HepG2 (cell line): Measurements from ENCODE around the gene FAF1. TPM values are rescaled to one million over a fixed set of nuclear protein-coding genes. Genes with fewer than 3 reads are reported as not detected.
A peak's percentile ranks its signal among the peaks of the same experiment; 100 is the strongest.

Experiments
- ATAC-seq: fragments of 200-7000 bp; cut with Tn5 transposase; 3 replicates; pipeline ENCODE4 v1.9.1; 2020; ENCODE audit warnings: mild to moderate bottlenecking, moderate library complexity
- BruUV-seq: library from RNA; stranded (reverse); fragments of 400-500 nt; replicated peaks from 2 replicates; lab custom pipeline; 2021; lab: Mats Ljungman, UMichigan
- CTCF ChIA-PET: fragments of 300-600 bp; formaldehyde crosslinking; extraction: SDS; loops from one replicate; lab custom pipeline; 2021; ENCODE audit warnings: low total read pairs, inconsistent platforms, low intra/inter-chr PET ratio; lab: Yijun Ruan, JAX
- POLR2A ChIA-PET: fragments of 350-600 bp; sonication (Branson Sonifier 250); formaldehyde crosslinking; loops from one replicate; lab custom pipeline; 2020; ENCODE audit warnings: antibody characterized with exemption, inconsistent platforms; lab: Yijun Ruan, JAX
- DNase-seq: peaks from one replicate; pipeline ENCODE4 v3.0.0-alpha.2; 2015; ENCODE audit warnings: low spot score
- FAIRE-seq: peaks from 3 replicates; lab custom pipeline; 2011; peaks lifted over from hg19 to GRCh38; lab: Jason Lieb, UNC
- H2AFZ ChIP-seq: one replicate; pipeline ENCODE4 v1.6.1; 2011; ENCODE audit warnings: low read length, inconsistent platforms
- H3K27ac ChIP-seq: fragments of 300-600 bp; 3 replicates; pipeline ENCODE4 v1.8.0; 2011; ENCODE audit warnings: mixed run types, mild to moderate bottlenecking, mixed read lengths, low read length, inconsistent platforms; ENCODE audit not compliant: insufficient read depth; ENCODE audit errors: extremely low read length
- H3K27me3 ChIP-seq, 2 experiments: fragments of 200-600 bp in 1 of 2; 2 replicates in 1 of 2; 3 replicates in 1 of 2; pipeline versions ENCODE4 v1.6.0 to v1.8.0; 2011; ENCODE audit warnings: low read length in 2 of 2, mild to moderate bottlenecking in 2 of 2, moderate library complexity in 2 of 2, inconsistent platforms in 1 of 2; ENCODE audit not compliant: insufficient read depth in 2 of 2, control insufficient read depth in 1 of 2
- H3K36me3 ChIP-seq, 2 experiments: fragments of 200-600 bp in 1 of 2; replicated peaks in 1 of 2; 2 replicates in 1 of 2; 3 replicates in 1 of 2; pipeline versions ENCODE4 v1.5.1 to v1.8.0; 2011; ENCODE audit warnings: low read length in 2 of 2, inconsistent platforms in 1 of 2; ENCODE audit not compliant: insufficient read depth in 2 of 2, control insufficient read depth in 1 of 2
- H3K4me1 ChIP-seq: 2 replicates; pipeline ENCODE4 v1.5.1; 2012; ENCODE audit warnings: low read length, inconsistent platforms; ENCODE audit not compliant: insufficient read depth
- H3K4me2 ChIP-seq: 2 replicates; pipeline ENCODE4 v1.6.0; 2011; ENCODE audit warnings: low read depth, low read length, inconsistent platforms
- H3K4me3 ChIP-seq, 3 experiments: fragments of 200-600 bp in 1 of 3; sonication (generic), shearing (Covaris generic) in 1 of 3; replicated peaks in 1 of 3; 2 replicates each; pipeline ENCODE4 v1.5.1; 2011 to 2016; ENCODE audit warnings: low read length in 3 of 3, inconsistent platforms in 2 of 3, low read depth in 2 of 3, mild to moderate bottlenecking in 2 of 3, control low read depth in 1 of 3, mixed read lengths in 1 of 3; ENCODE audit not compliant: insufficient read depth in 1 of 3
- H3K79me2 ChIP-seq: one replicate; pipeline ENCODE4 v1.6.1; 2011; ENCODE audit warnings: low read length, inconsistent platforms; ENCODE audit not compliant: insufficient read depth
- H3K9ac ChIP-seq: 2 replicates; pipeline ENCODE4 v1.6.0; 2011; ENCODE audit warnings: mild to moderate bottlenecking, low read depth, low read length, inconsistent platforms; ENCODE audit not compliant: insufficient read depth
- H3K9me3 ChIP-seq: 2 replicates; pipeline ENCODE4 v1.5.1; 2012; ENCODE audit warnings: mild to moderate bottlenecking, low read length
- H4K20me1 ChIP-seq: 2 replicates; pipeline ENCODE4 v1.6.0; 2011; ENCODE audit warnings: inconsistent platforms, mild to moderate bottlenecking, low read length, moderate library complexity; ENCODE audit not compliant: insufficient read depth
- AGO2 ChIP-seq: fragments of 200-400 bp; formaldehyde crosslinking; optimal IDR thresholded peaks from 2 replicates; pipeline ENCODE3; 2017; ENCODE audit warnings: mild to moderate bottlenecking, low read depth, low read length, moderate library complexity
- GPN1 ChIP-seq: sonication (generic); formaldehyde crosslinking; IDR thresholded peaks from 2 replicates; pipeline ENCODE4 v1.5.1; 2020; ENCODE audit warnings: missing genetic modification reagents, borderline replicate concordance
- HMG20A ChIP-seq: IDR thresholded peaks from 2 replicates; pipeline ENCODE4 v1.6.1; 2016; ENCODE audit warnings: borderline replicate concordance
- ONECUT2 ChIP-seq: sonication (generic); formaldehyde crosslinking; IDR thresholded peaks from 2 replicates; pipeline ENCODE4 v1.4.0; 2020; ENCODE audit warnings: missing genetic modification reagents
- POLR2A ChIP-seq, 2 experiments: IDR thresholded peaks; 2 replicates each; pipeline ENCODE4 v1.6.1; 2011; ENCODE audit warnings: low read depth in 2 of 2, low read length in 2 of 2, mild to moderate bottlenecking in 1 of 2, moderate library complexity in 1 of 2; ENCODE audit not compliant: insufficient read depth in 1 of 2
- SP5 ChIP-seq: IDR thresholded peaks from 2 replicates; pipeline ENCODE4 v1.6.1; 2016; ENCODE audit warnings: low read depth, borderline replicate concordance
- WIZ ChIP-seq: sonication (generic); formaldehyde crosslinking; IDR thresholded peaks from 2 replicates; pipeline ENCODE4 v1.5.1; 2020; ENCODE audit warnings: mild to moderate bottlenecking, missing genetic modification reagents
- YY1 ChIP-seq: IDR thresholded peaks from 2 replicates; pipeline ENCODE4 v1.6.1; 2011; ENCODE audit warnings: low read length, low read depth, moderate library complexity, mild to moderate bottlenecking; ENCODE audit not compliant: insufficient read depth, insufficient replicate concordance
- ZNF12 ChIP-seq: sonication (generic); formaldehyde crosslinking; IDR thresholded peaks from 2 replicates; pipeline ENCODE4 v1.5.0; 2020; ENCODE audit warnings: missing genetic modification reagents
- ZNF274 ChIP-seq: sonication (generic); formaldehyde crosslinking; IDR thresholded peaks from 2 replicates; pipeline ENCODE4 v1.5.1; 2020; ENCODE audit warnings: mild to moderate bottlenecking, missing genetic modification reagents
- ZNF709 ChIP-seq: sonication (generic); formaldehyde crosslinking; IDR thresholded peaks from 2 replicates; pipeline ENCODE4 v1.5.0; 2020; ENCODE audit warnings: mild to moderate bottlenecking, missing genetic modification reagents
- ZNF761 ChIP-seq: sonication (generic); formaldehyde crosslinking; conservative IDR thresholded peaks from 2 replicates; pipeline ENCODE4 v1.4.0; 2020; ENCODE audit warnings: mild to moderate bottlenecking, missing genetic modification reagents
- WGBS: methylation state at CpG from one replicate; pipeline ENCODE4 v1.1.6; 2017; ENCODE audit warnings: low lambda C conversion rate; 5-methylcytosine and 5-hydroxymethylcytosine counted together
- in situ Hi-C: cut with HindIII; loops from 2 replicates; pipeline ENCODE4 v1.10.0; 2017; ENCODE audit warnings: low pct_unique_long_range_greater_than_20kb; ENCODE audit not compliant: extremely low pct_ligation_motif_present
- intact Hi-C: fragments of 100-400 bp; cut with micrococcal nuclease; formaldehyde crosslinking; loops from one replicate; pipeline ENCODE4 v1.10.0; 2022; ENCODE audit not compliant: unreplicated experiment
- polyA plus RNA-seq, 8 experiments: library from polyadenylated mRNA; depleted of rRNA in 3 of 8; stranded (reverse) in 7 of 8; unstranded in 1 of 8; fragments of >200 nt; fragmentation: Illumina TruSeq in 4 of 8; extraction: Trizol in 4 of 8; gene quantifications; 2 replicates each; pipeline versions ENCODE4 v1.2.1 to v1.2.3, GENCODE V29; 2011 to 2016; ENCODE audit warnings: low read depth in 4 of 8, missing spikeins in 1 of 8, mixed read lengths in 1 of 8; ENCODE audit not compliant: insufficient read depth in 1 of 8
- total RNA-seq, 5 experiments: library from RNA; depleted of rRNA; stranded (reverse); fragments of >200 nt; fragmentation: Illumina TruSeq; extraction: Trizol; gene quantifications; 2 replicates each; pipeline ENCODE4 v1.2.3, GENCODE V29; 2016; ENCODE audit warnings: low read depth in 1 of 5
- TF ChIP-seq, protein P1 (sequence below): sonication (generic); formaldehyde crosslinking; IDR thresholded peaks from 2 replicates; pipeline ENCODE4 v1.5.0; 2020; ENCODE audit warnings: mild to moderate bottlenecking, missing genetic modification reagents
- TF ChIP-seq, protein P2 (sequence below): sonication (generic); formaldehyde crosslinking; IDR thresholded peaks from 2 replicates; pipeline ENCODE4 v1.4.0; 2020; ENCODE audit warnings: missing genetic modification reagents

The FAF1 gene
- total and polyA plus RNA-seq, 2 of the 13 experiments (the other 11 are each of a cell fraction or from before 2014, with no cell fraction given) = 19.4 to 63.3 TPM

DNA sequence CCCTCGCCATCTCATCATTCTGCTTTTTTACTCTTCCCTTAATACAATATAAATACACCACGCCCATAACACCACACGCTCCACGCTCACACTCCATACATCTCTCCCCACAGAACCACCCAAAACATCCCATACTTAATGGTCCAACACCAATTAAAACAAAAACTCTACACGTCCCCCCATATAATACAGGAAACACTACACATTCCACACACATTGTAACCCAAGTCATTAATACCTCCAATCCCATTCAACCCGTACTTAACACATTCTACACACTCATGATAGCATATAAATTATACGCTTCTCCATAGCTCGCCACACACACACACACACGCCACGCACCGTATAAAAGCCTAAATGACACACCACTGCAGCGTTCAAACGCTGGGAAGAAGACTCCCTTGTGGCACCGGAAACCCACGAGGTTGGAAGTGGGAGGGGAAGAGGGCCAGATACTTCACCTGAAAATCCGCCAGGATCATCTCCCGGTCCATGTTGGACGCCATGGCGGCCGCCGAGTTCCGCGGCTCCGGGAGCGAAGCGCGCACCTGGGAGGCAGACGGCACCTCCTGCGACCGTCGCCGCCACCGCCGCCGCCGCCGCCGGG is 659 bp downstream of the FAF1 start:
- POLR2A ChIA-PET = interaction anchor here (1.2 kb wide), 1 partner anchor 10 kb away, joined by 3 read pairs; no protein-coding TSS in a partner anchor
- DNase-seq = peak; percentile 11
- TF ChIP-seq, protein P1, sequence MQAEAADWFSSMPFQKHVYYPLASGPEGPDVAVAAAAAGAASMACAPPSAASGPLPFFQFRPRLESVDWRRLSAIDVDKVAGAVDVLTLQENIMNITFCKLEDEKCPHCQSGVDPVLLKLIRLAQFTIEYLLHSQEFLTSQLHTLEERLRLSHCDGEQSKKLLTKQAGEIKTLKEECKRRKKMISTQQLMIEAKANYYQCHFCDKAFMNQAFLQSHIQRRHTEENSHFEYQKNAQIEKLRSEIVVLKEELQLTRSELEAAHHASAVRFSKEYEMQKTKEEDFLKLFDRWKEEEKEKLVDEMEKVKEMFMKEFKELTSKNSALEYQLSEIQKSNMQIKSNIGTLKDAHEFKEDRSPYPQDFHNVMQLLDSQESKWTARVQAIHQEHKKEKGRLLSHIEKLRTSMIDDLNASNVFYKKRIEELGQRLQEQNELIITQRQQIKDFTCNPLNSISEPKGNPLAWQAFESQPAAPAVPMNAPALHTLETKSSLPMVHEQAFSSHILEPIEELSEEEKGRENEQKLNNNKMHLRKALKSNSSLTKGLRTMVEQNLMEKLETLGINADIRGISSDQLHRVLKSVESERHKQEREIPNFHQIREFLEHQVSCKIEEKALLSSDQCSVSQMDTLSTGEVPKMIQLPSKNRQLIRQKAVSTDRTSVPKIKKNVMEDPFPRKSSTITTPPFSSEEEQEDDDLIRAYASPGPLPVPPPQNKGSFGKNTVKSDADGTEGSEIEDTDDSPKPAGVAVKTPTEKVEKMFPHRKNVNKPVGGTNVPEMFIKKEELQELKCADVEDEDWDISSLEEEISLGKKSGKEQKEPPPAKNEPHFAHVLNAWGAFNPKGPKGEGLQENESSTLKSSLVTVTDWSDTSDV (CRISPR knock-in tag) = no peak
- TF ChIP-seq ZNF274 (CRISPR knock-in tag) = no peak
- no peak for TF ChIP-seq ZNF761 (CRISPR knock-in tag)
- TF ChIP-seq WIZ (CRISPR knock-in tag) = no peak
- TF ChIP-seq AGO2 = no peak
- 0 out of 2 replicates have a peak, but pooled peaks have one; percentile 20 for TF ChIP-seq SP5 (CRISPR knock-in tag)
- TF ChIP-seq ZNF12 (CRISPR knock-in tag) = no peak
- TF ChIP-seq GPN1 (CRISPR knock-in tag) = no peak
- TF ChIP-seq, protein P2, sequence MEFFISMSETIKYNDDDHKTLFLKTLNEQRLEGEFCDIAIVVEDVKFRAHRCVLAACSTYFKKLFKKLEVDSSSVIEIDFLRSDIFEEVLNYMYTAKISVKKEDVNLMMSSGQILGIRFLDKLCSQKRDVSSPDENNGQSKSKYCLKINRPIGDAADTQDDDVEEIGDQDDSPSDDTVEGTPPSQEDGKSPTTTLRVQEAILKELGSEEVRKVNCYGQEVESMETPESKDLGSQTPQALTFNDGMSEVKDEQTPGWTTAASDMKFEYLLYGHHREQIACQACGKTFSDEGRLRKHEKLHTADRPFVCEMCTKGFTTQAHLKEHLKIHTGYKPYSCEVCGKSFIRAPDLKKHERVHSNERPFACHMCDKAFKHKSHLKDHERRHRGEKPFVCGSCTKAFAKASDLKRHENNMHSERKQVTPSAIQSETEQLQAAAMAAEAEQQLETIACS (CRISPR knock-in tag) = no peak
- no peak for TF ChIP-seq ONECUT2 (CRISPR knock-in tag)
- TF ChIP-seq ZNF709 (CRISPR knock-in tag) = no peak
- peak; percentile 49 for TF ChIP-seq YY1
- no peak for TF ChIP-seq POLR2A (IDR thresholded peaks at IDR 0.05; ENCODE audit: insufficient read depth in 1 of 2, low read depth in 2 of 2, low read length in 2 of 2)
- no peak for TF ChIP-seq HMG20A (CRISPR knock-in tag)

More for the DNA sequence above, 659 bp downstream of the FAF1 start:
- Histone ChIP-seq H4K20me1 (no peaks in the 10 kb centered on the region; the same call in 1 of the 2 replicates), H3K27me3 (no peaks in the 10 kb centered on the region; a peak in 1 of 5 replicates), H2AFZ (peak overlapping the region; percentile 54), H3K4me1 (peaks cover 24% of the 10 kb centered on the region), H3K9ac (peak overlapping the region; percentile 83), H3K9me3 (no peaks in the 10 kb centered on the region), H3K4me3 (peak overlapping the region; percentile 87 to 99 (median 90)), H3K4me2 (peak overlapping the region; percentile 74), H3K27ac (peak overlapping the region; percentile 71), H3K79me2 (peaks cover 37% of the 10 kb centered on the region), H3K36me3 (0 out of 5 replicates have a peak, but pooled peaks cover 0 to 2% of the 10 kb centered on the region in 2 experiments)
- no TSS peak for BruUV-seq
- in situ Hi-C loops (no loop called here), intact Hi-C loops (no loop called here)
- no peak for ATAC-seq
- FAIRE-seq = no peak
- under 1% methylated on average over 15 of the region's 38 CpGs for WGBS
- CTCF ChIA-PET = no interaction called here
